Esophagus muscularis mucosa (tissue), 4 donors: ENCODE measurements around the gene PCDHGA2. TPM values are rescaled to one million over a fixed set of nuclear protein-coding genes. Genes with fewer than 3 reads are reported as not detected.
A peak's percentile ranks its signal among the peaks of the same experiment; 100 is the strongest.
"Not testable (repeated sequence)": the region's sequence is repeated elsewhere in the genome, so short reads cannot be mapped to it uniquely, and the experiment has no call there.

Experiments used
- DNase-seq: peaks from one replicate; pipeline ENCODE4 v3.0.0-alpha.2; 2017; ENCODE audit errors: extremely low spot score
- H3K27ac ChIP-seq, 4 donors: fragments of 200-600 bp; sonication (generic); replicated peaks in 1 of 4; 1 replicate in 3 of 4; 2 replicates in 1 of 4; pipeline ENCODE4 v1.5.1; 2016 to 2019; ENCODE audit warnings: mild to moderate bottlenecking in 1 of 4
- H3K27me3 ChIP-seq, 4 donors: fragments of 200-600 bp; sonication (generic); one replicate each; pipeline versions ENCODE4 v1.5.1 to v1.6.0; 2016 to 2019
- H3K36me3 ChIP-seq, 4 donors: fragments of 200-600 bp; sonication (generic); one replicate each; pipeline ENCODE4 v1.5.1; 2016 to 2019
- H3K4me1 ChIP-seq, 4 donors: fragments of 200-600 bp; sonication (generic); one replicate each; pipeline ENCODE4 v1.5.1; 2016 to 2019
- H3K4me3 ChIP-seq, 4 donors: fragments of 200-600 bp; sonication (generic); 1 replicate in 2 of 4; 2 replicates in 2 of 4; pipeline ENCODE4 v1.5.1; 2016 to 2019; ENCODE audit warnings: mild to moderate bottlenecking in 4 of 4, moderate library complexity in 1 of 4
- H3K9me3 ChIP-seq, 4 donors: fragments of 200-600 bp; sonication (generic); 1 replicate in 3 of 4; 2 replicates in 1 of 4; pipeline ENCODE4 v1.5.1; 2016 to 2019
- CTCF ChIP-seq, 3 experiments: fragments of 200-600 bp in 2 of 3; fragments of 450-650 bp in 1 of 3; sonication (generic) in 2 of 3; IDR thresholded peaks; one replicate each; pipeline ENCODE4 v1.5.1; 2017 to 2019; ENCODE audit warnings: antibody characterized with exemption in 3 of 3, mild to moderate bottlenecking in 2 of 3, moderate library complexity in 1 of 3
- EP300 ChIP-seq: sonication (generic); formaldehyde crosslinking; IDR thresholded peaks from one replicate; pipeline ENCODE4 v1.6.1; 2017; ENCODE audit warnings: antibody characterized with exemption
- POLR2A ChIP-seq: fragments of 450-650 bp; IDR thresholded peaks from one replicate; pipeline ENCODE4 v1.6.1; 2017; ENCODE audit warnings: antibody characterized with exemption, moderate library complexity, mild to moderate bottlenecking, low read depth
- POLR2AphosphoS5 ChIP-seq, 2 donors: sonication (generic); formaldehyde crosslinking; IDR thresholded peaks; one replicate each; pipeline ENCODE4 v1.6.1; 2017; ENCODE audit warnings: antibody characterized with exemption in 2 of 2
- WGBS: methylation state at CpG from one replicate; pipeline ENCODE4 v1.1.5; 2018; 5-methylcytosine and 5-hydroxymethylcytosine counted together
- intact Hi-C: fragments of 100-400 bp; cut with DNase I; formaldehyde crosslinking; loops from one replicate; pipeline ENCODE4 v1.15.1; 2023
- total RNA-seq, 4 donors: library from RNA; depleted of rRNA; stranded (reverse); fragments of >200 nt; gene quantifications; one replicate each; pipeline versions ENCODE4 v1.1.0 to v1.2.1, GENCODE V29; 2016

The PCDHGA2 gene
- total RNA-seq = 1 to 10 TPM; 2.5 to 5.4 (median 4.0) TPM

- Histone ChIP-seq H3K9me3 (peaks cover 0 to 99% (median 83%) of the 10 kb centered on the region in 4 donors), H3K27ac (no peak within 1 kb of the TSS), H3K27me3 (peaks cover 0 to 53% (median 0%) of the 10 kb centered on the region in 4 donors), H3K36me3 (no peaks in the 10 kb centered on the region), H3K4me3 (peak within 1 kb of the TSS; percentile 30 to 45 (median 34)), H3K4me1 (no peaks in the 10 kb centered on the region)
- intact Hi-C loops = no loop called here
- WGBS = 5% methylated on average over 19 of the region's 27 CpGs
- TF ChIP-seq CTCF (IDR thresholded peaks at IDR 0.05) = peak; percentile 19 to 33 (median 24)
- no peak for TF ChIP-seq POLR2AphosphoS5 (IDR thresholded peaks at IDR 0.05)
- no peak for TF ChIP-seq EP300
- no peak for DNase-seq
These were observed at the start of gene PCDHGA2 for GRCh38 chr5:141338538-141339306. PCDHGA2 (plus strand) TSS chr5:141338760.

GRCh38 chr5:141298376-141298775, 40.2 kb upstream of the PCDHGA2 start:
- Histone ChIP-seq H3K36me3 (peaks cover 0 to 23% (median 5%) of the 10 kb centered on the region in 4 donors), H3K4me3 (no peak overlapping the region), H3K4me1 (no peaks in the 10 kb centered on the region), H3K9me3 (peaks cover 5 to 98% (median 97%) of the 10 kb centered on the region in 4 donors), H3K27me3 (no peaks in the 10 kb centered on the region), H3K27ac (no peak overlapping the region)
- no peak for TF ChIP-seq POLR2AphosphoS5 (IDR thresholded peaks at IDR 0.05)
- WGBS = 86% methylated on average over 4 of the region's 4 CpGs
- intact Hi-C loops = no loop called here
- no peak for DNase-seq

- intact Hi-C loops = no loop called here
- peaks cover 0 to 100% (median 97%) of the 10 kb centered on the region in 4 donors for H3K9me3 ChIP-seq
These were observed 34.8 kb upstream of the PCDHGA2 start, which contains the start of gene SLC25A2 for GRCh38 chr5:141303756-141304155. SLC25A2 (minus strand) TSS chr5:141304049; CDS start chr5:141303865, 184 bp downstream.

GRCh38 chr5:141306630-141307029, 31.9 kb upstream of the PCDHGA2 start:
- TF ChIP-seq CTCF (IDR thresholded peaks at IDR 0.05) (no peak), POLR2AphosphoS5 (IDR thresholded peaks at IDR 0.05) (no peak), EP300 (no peak), POLR2A (no peak)

More at GRCh38 chr5:141303756-141304155, 34.8 kb upstream of the PCDHGA2 start, which contains the start of gene SLC25A2:
- H3K27ac ChIP-seq = no peak within 1 kb of the TSS
- H3K4me1 ChIP-seq = no peaks in the 10 kb centered on the region
- WGBS = 39% methylated on average over 20 of the region's 36 CpGs
- no peaks in the 10 kb centered on the region for H3K27me3 ChIP-seq
- H3K36me3 ChIP-seq = no peaks in the 10 kb centered on the region
- TF ChIP-seq EP300 = no peak
- no peak for TF ChIP-seq POLR2AphosphoS5 (IDR thresholded peaks at IDR 0.05)
- TF ChIP-seq POLR2A = no peak
- no peak for TF ChIP-seq CTCF (IDR thresholded peaks at IDR 0.05)
- no peak within 1 kb of the TSS for H3K4me3 ChIP-seq
- no peak for DNase-seq

GRCh38 chr5:141313711-141314110, 24.8 kb upstream of the PCDHGA2 start:
- no peaks in the 10 kb centered on the region for H3K27me3 ChIP-seq
- DNase-seq = no peak
- no peaks in the 10 kb centered on the region for H3K4me1 ChIP-seq
- no peak overlapping the region for H3K4me3 ChIP-seq
- peaks cover 14 to 100% (median 98%) of the 10 kb centered on the region in 4 donors for H3K9me3 ChIP-seq
- intact Hi-C loops = no loop called here
- no peak for TF ChIP-seq POLR2A
- no peak for TF ChIP-seq CTCF (IDR thresholded peaks at IDR 0.05)
- TF ChIP-seq POLR2AphosphoS5 (IDR thresholded peaks at IDR 0.05) = no peak
- TF ChIP-seq EP300 = no peak
- no peak overlapping the region for H3K27ac ChIP-seq
- H3K36me3 ChIP-seq = peaks cover 6 to 49% (median 33%) of the 10 kb centered on the region in 4 donors

More at GRCh38 chr5:141306630-141307029, 31.9 kb upstream of the PCDHGA2 start:
- Histone ChIP-seq H3K9me3 (peaks cover 0 to 100% (median 98%) of the 10 kb centered on the region in 4 donors), H3K27ac (no peak overlapping the region), H3K4me1 (no peaks in the 10 kb centered on the region), H3K4me3 (no peak overlapping the region), H3K27me3 (no peaks in the 10 kb centered on the region), H3K36me3 (no peaks in the 10 kb centered on the region)
- 100% methylated on average over 1 of the region's 1 CpG for whole genome bisulfite sequencing
- no peak for DNase-seq
- intact Hi-C loops = no loop called here

- 89% methylated on average over 4 of the region's 4 CpGs for WGBS
- H3K27me3 ChIP-seq, H3K27ac ChIP-seq, H3K4me3 ChIP-seq, intact Hi-C loops, DNase-seq: not testable (repeated sequence)
- H3K9me3 ChIP-seq = peaks cover 29 to 93% (median 85%) of the 10 kb centered on the region in 4 donors
- H3K4me1 ChIP-seq = peaks cover 4 to 11% (median 7%) of the 10 kb centered on the region in 4 donors
- H3K36me3 ChIP-seq = peaks cover 18 to 61% (median 42%) of the 10 kb centered on the region in 4 donors
These were observed 21.6 kb upstream of the PCDHGA2 start for GRCh38 chr5:141316963-141317362.
